Stimulated activated CD4-positive, alpha-beta T cell treated with anti-CD3 and anti-CD28 coated beads, TNF-alpha, amount 100 ng/mL, for 4 hours (primary cell): Measurements from ENCODE around the gene PARD6B.
"Not testable (repeated sequence)": the region's sequence is repeated elsewhere in the genome, so short reads cannot be mapped to it uniquely, and the experiment has no call there.

Source experiments
- DNase-seq, 3 experiments: peaks; one replicate each; pipeline ENCODE4 v3.0.0-alpha.2; 2020; ENCODE audit warnings: low read depth in 3 of 3

Gene PARD6B

DNA sequence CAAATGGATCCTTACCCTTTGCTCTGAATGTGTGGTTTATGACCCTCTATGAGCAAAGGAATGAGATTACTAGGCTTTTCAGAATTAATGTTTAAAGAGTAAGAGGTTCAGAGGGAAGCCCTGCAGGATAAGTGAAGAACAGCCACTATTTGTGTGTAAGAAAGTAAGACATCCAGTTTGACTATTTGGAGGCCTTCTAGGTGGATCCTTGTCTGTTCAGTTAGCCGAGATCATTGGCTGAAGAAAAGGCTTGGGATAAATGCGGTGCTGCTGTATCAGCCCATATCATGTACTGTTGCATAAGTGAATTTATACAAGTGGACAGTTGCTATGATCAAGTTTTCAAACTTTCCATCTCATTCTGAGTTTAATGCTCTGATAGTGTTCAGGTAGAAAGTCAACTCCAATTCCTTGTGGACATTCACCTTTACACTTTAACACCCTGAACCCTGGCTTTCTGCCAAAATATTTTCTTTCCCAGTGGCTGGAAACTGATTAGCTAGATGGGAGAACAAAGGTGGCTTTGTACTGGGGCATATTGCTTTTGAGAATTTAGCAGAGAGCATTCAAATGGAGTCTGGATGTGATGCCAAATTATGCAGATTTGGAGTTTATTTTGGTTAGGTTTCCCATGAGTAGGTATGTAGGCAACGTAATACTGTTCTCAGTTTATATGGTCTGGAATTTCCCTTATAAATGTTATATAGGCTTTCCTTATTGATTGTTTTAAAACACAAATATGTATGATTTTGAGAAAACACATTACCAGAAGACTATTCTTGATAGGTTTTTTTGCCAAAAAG, 15.0 kb downstream of the PARD6B start:
- no peak for DNase-seq

GRCh38 chr20:50747275-50747674, 15.9 kb downstream of the PARD6B start:
- DNase-seq: no peak

- no peak for DNase-seq
Observed at GRCh38 chr20:50750145-50750671, 18.8 kb downstream of the PARD6B start.

DNA sequence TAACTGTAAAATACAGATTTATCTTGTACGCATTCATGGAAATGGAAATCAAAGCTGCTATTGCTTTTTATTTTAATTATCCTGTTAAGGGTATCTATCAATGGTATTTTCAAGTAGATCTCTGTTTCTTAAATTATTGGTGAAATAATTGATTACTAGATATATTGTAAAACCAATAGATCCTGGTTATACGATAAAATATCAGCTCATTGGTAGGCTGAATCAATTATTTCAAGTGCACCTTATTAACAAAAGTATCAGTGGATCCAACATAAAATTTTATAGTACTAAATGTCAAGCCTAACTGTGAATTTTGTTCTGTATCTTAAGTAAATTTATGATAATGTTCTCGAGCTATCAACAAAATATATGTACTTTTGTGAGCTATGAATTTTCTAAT, 21.8 kb downstream of the PARD6B start:
- no peak for DNase-seq

DNA sequence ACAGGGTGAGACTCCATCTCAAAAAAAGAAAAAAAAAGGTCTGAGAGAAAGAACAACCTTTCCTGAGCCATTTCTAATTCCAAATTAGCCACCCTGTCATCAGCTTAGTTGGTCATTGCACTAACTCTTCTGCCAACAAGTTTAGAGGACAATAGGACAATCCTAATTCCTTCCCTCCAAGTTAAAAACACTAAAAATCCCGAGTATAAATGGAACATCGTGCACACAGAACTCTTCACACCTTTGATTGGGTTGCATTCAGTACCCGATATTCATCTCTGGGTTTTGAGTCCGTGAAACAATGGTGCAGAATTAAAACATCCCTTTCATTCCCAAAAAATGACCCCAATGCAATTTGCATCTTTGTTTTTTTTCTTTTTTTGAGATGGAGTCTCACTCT, 23.0 kb downstream of the PARD6B start:
- DNase-seq: no peak

- DNase-seq: no peak
Observed at GRCh38 chr20:50756447-50756846, 25.1 kb downstream of the PARD6B start.

- DNase-seq: no peak
Observed at GRCh38 chr20:50758469-50758868, 27.1 kb downstream of the PARD6B start.

- no peak for DNase-seq
Observed at GRCh38 chr20:50758992-50759391, 27.6 kb downstream of the PARD6B start.

GRCh38 chr20:50759678-50760077, 28.3 kb downstream of the PARD6B start:
- no peak for DNase-seq

GRCh38 chr20:50762045-50762422, 30.7 kb downstream of the PARD6B start:
- no peak for DNase-seq

GRCh38 chr20:50762435-50763220, 31.2 kb downstream of the PARD6B start:
- no peak for DNase-seq

- not testable (repeated sequence) for DNase-seq
Observed at GRCh38 chr20:50763550-50764458, 32.4 kb downstream of the PARD6B start.

- DNase-seq: not testable (repeated sequence)
Observed at GRCh38 chr20:50765251-50765650, 33.9 kb downstream of the PARD6B start.

GRCh38 chr20:50765674-50766073, 34.3 kb downstream of the PARD6B start:
- no peak for DNase-seq

GRCh38 chr20:50766955-50767809, 35.8 kb downstream of the PARD6B start:
- DNase-seq: not testable (repeated sequence)

DNA sequence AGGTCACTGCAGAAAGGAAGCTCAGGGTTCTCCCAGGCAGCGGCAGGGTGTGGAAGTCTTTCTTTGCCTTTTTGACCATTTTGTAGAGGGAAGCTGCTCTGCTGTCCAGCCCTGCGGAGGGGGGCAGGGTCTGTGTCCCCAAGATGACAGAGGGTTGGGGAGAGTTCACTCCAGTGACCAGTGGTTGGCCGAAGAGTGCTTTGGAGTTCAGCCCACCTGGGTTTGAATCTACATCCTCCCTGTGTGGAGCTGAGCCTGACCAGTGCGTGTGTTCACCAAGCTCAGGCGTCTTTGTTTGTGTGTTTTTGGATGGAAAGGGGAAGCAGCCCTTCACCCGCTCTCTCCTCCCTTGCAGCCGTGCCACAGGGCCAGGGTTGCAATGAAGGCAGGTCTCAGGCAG, 37.6 kb downstream of the PARD6B start:
- not testable (repeated sequence) for DNase-seq

DNA sequence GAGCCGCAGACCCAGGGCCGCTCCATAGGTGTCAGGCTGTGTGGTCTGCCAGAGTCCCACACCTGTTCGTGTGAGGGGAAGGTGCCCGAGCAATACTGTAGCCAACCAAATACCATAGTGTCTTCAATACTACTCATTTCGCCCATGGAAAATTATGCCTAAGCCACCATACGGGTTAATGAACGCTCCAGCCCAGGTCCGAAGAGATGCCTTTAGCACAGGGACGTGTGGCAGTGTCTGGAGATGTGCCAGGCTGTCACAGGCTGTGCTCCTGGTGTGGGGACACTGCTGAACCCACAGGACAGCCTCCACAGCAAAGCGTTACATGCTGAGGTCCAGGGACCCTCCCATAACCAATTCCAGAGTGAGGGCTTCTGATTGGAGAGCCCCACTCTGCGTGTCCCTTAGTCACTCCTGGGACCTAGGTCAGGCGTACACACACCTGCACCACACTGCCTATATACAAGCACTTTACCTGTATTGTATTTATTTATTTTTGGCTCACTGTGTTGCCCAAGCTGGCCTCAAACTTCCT, 38.2 kb downstream of the PARD6B start:
- DNase-seq: not testable (repeated sequence)

DNA sequence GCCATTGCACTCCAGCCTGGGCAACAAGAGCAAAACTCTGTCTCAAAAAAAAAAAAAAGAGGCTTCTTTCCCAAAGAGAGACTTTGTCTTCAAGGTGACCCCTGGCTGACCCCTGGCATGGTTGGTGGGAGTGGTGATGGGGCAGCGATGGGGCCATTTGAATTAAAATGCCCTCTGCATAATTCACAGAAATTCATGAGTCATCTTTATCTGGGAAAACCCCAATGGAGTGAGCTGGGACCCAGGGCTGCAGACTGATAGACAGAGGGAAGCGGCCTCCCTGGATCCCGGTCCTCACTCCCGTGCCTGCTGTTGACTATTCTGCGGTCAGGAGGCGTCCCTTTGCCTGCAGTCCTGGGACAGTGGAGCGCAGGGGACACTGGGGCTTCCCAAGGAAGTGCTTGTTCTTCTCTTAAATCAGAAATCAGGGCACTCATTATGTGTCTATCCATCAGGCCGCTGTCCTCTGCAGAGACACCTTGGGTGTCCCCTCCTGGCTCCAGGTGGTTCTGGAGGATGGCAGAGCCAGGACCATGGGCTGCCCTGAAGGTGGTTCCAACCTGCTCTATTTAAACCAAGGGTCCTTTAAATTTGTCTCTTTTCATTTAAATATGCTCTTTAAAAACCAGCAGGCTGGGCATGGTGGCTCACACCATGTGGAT, 40.2 kb downstream of the PARD6B start:
- not testable (repeated sequence) for DNase-seq

DNA sequence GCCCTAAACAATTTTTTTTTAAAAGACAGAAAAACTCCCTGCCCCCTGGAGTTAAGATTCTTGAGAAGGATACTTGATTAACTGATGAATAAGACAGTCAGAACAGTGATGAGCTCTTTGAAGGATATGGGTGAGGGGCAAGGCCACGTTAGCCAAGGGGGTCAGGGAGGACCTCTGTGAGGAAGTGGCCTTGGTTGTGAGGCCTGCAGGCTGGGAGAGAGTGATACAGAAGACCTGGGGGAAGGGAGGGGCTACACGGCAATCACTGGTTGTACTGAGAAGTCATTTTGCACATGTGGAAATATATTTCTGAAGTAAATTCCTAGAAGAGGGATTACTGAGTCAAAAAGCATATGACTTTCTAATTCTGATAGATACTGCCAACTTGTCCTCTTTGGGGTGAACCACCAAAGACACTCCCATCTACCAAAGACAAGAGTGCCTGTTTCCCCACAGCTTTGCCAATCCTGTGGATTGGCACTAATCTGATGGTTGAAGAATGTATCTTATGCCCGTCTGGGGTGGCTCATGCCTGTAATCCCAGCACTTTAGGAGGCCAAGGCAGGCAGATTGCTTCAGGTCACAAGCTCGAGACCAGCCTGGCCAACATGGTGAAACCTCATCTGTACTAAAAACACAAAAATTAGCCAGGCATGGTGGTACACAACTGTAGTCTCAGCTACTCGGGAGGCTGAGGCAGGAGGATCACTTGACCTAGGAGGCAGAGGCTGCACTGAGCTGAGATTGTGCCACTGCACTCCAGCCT, 41.2 kb downstream of the PARD6B start:
- no peak for DNase-seq
